Activated CD8-positive, alpha-beta T cell treated with anti-CD3 and anti-CD28 coated beads for 36 hours (primary cell): ENCODE results near the gene MRPS18C. TPM values are rescaled to one million over a fixed set of nuclear protein-coding genes. Genes with fewer than 3 reads are reported as not detected.

Experiments
- ATAC-seq: fragments of 200-7000 bp; cut with Tn5 transposase; one replicate; pipeline ENCODE4 v1.10.0; 2021; ENCODE audit warnings: mild to moderate bottlenecking, moderate library complexity
- CTCF ChIA-PET: fragments of 350-600 bp; sonication (Branson Sonifier 250); formaldehyde crosslinking; loops from one replicate; lab custom pipeline; 2021; ENCODE audit warnings: antibody characterized with exemption; lab: Charles Lee
- POLR2A ChIA-PET: fragments of 350-600 bp; sonication (Branson Sonifier 250); formaldehyde crosslinking; loops from one replicate; lab custom pipeline; 2021; ENCODE audit warnings: antibody characterized with exemption; lab: Charles Lee
- DNase-seq: peaks from one replicate; pipeline ENCODE4 v3.0.0-alpha.2; 2020
- H3K27ac Mint-ChIP-seq: one replicate; pipeline ENCODE4 v1.8.0; 2021; ENCODE audit warnings: mild to moderate bottlenecking, mixed read lengths
- H3K27me3 Mint-ChIP-seq: one replicate; pipeline ENCODE4 v1.8.0; 2021; ENCODE audit warnings: mixed read lengths
- H3K36me3 Mint-ChIP-seq: one replicate; pipeline ENCODE4 v1.8.0; 2021; ENCODE audit warnings: low read depth, mixed read lengths
- H3K4me1 Mint-ChIP-seq: one replicate; pipeline ENCODE4 v1.8.0; 2021; ENCODE audit warnings: low read depth, mixed read lengths
- H3K4me3 Mint-ChIP-seq: one replicate; pipeline ENCODE4 v1.8.0; 2021; ENCODE audit warnings: mild to moderate bottlenecking, moderate library complexity, mixed read lengths
- H3K9me3 Mint-ChIP-seq: one replicate; pipeline ENCODE4 v1.8.0; 2021; ENCODE audit warnings: mixed read lengths
- CTCF ChIP-seq: fragments of 200-600 bp; IDR thresholded peaks from one replicate; pipeline ENCODE4 v1.8.0; 2022; ENCODE audit warnings: antibody characterized with exemption, mild to moderate bottlenecking
- intact Hi-C: fragments of 100-400 bp; cut with micrococcal nuclease; formaldehyde crosslinking; loops from one replicate; pipeline ENCODE4 v1.10.0; 2022
- total RNA-seq, 2 experiments: library from RNA; stranded (reverse); gene quantifications; one replicate each; pipeline ENCODE4 v1.2.3, GENCODE V29; 2021

MRPS18C gene
- 10 to 100 TPM; 62.7 to 64.0 TPM for total RNA-seq

DNA sequence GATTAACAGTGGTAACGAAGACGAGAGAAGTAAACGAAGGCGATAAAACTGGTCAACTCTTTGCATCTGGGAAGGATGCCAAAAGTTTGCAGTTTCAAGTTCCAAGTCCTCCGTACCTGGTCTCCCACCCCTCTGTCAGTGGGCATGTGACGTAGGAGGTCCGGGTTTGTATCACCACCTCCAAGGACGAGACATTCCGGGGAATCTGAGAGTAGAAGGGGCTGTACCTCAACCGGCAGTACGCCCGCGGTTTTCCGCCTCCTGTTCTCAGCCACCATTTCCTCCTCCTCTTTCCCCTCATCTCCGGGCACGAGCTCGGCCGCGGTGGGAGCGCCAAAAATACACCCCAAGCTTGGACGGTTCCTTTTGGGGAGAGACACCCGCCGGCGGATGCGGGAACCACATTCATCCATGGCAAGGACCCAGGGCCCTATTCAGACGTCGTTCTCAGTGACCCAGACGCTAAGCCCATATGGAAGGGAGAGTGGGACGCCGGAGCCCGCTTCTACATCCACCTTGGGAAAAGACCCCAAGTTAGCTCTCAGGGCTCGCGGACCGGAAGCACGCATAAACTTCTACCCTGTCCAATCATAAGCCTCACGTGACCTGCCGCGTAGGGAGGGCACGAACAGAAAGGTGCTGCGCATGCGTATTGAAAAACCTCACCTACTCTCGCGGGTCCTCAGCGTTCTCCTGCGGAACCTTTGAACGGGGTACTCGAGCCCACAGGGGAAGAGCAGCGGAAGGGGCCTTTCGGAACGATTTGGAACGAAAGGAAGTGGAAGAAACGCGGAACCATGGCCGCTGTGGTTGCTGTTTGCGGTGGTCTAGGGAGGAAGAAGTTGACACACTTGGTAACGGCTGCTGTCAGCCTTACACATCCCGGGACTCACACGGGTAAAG lies at the start of gene MRPS18C, which contains the start of gene HELQ:
Gene MRPS18C, plus strand, starts transcription at position 778 of the 903 bp plus-strand sequence. Its CDS starts 20 bp downstream, at position 798.
Gene HELQ, minus strand, starts transcription at position 543 of the 903 bp plus-strand sequence. Its CDS starts 130 bp downstream, at position 413.
- no peaks in the 10 kb centered on the region for H3K27me3 Mint-ChIP-seq
- peaks cover 58% of the 10 kb centered on the region for H3K36me3 Mint-ChIP-seq
- TF ChIP-seq CTCF: no peak
- peak within 1 kb of the TSS; percentile 100 for H3K27ac Mint-ChIP-seq
- no peaks in the 10 kb centered on the region for H3K9me3 Mint-ChIP-seq
- ChIA-PET CTCF (interaction anchor here (1.0 to 2.5 kb wide), 4 partner anchors 11 to 172 kb away, joined by 3 to 9 read pairs (median 6); partner anchors contain the start of gene COQ2), POLR2A (interaction anchor here (0.6 to 1.5 kb wide), 9 partner anchors 9 to 473 kb away, joined by 3 to 4 read pairs (median 3); partner anchors contain the start of genes ABRAXAS1 and COPS4)
- H3K4me1 Mint-ChIP-seq: peaks cover 47% of the 10 kb centered on the region
- DNase-seq (peak; percentile 99), ATAC-seq (peak; percentile 93)
- peak within 1 kb of the TSS; percentile 100 for H3K4me3 Mint-ChIP-seq
- intact Hi-C loops: loop anchor here (5.0 to 10.0 kb wide), 3 partner anchors 98 to 421 kb away; partner anchors contain the start of genes COPS4 and COQ2

DNA sequence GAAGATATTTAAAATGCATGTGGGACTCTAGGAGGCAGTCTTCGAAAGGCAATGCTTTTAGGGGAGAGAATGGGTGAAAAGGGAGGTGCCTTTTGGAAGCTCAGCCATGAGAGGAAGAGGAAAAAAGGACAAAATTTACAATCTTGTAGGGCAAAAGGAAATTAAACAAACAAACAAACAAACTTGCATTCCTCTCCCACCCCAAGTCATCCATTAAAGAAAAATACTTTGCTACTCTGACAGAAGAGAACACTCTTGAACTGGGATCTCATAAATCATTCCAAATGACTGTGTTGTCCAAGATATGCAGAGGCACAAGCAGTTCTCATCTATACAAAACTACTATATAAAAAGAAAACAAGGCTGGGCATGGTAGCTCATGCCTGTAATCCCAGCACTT lies 47.0 kb upstream of the MRPS18C start:
- intact Hi-C loops: no loop called here
- no peaks in the 10 kb centered on the region for H3K9me3 Mint-ChIP-seq
- H3K36me3 Mint-ChIP-seq: peaks cover 9% of the 10 kb centered on the region
- ATAC-seq: no peak
- no peak overlapping the region for H3K4me3 Mint-ChIP-seq
- CTCF ChIA-PET: no interaction called here
- DNase-seq: no peak
- H3K27me3 Mint-ChIP-seq: no peaks in the 10 kb centered on the region
- no peaks in the 10 kb centered on the region for H3K4me1 Mint-ChIP-seq
- TF ChIP-seq CTCF: no peak
- POLR2A ChIA-PET: no interaction called here
- peak overlapping the region; percentile 49 for H3K27ac Mint-ChIP-seq

- no peaks in the 10 kb centered on the region for H3K9me3 Mint-ChIP-seq
- no peak for ATAC-seq
- H3K27ac Mint-ChIP-seq: no peak overlapping the region
- H3K4me3 Mint-ChIP-seq: no peak overlapping the region
- ChIA-PET CTCF (no interaction called here), POLR2A (interaction anchor here (0.7 kb wide), 1 partner anchor 118 kb away, joined by 3 read pairs; no protein-coding TSS in a partner anchor)
- no peaks in the 10 kb centered on the region for H3K27me3 Mint-ChIP-seq
- intact Hi-C loops: no loop called here
- DNase-seq: no peak
- H3K36me3 Mint-ChIP-seq: peaks cover 7% of the 10 kb centered on the region
- H3K4me1 Mint-ChIP-seq: no peaks in the 10 kb centered on the region
- TF ChIP-seq CTCF: no peak
Observed at GRCh38 chr4:83413676-83414075, 42.2 kb upstream of the MRPS18C start.

- Mint-ChIP-seq H3K9me3 (no peaks in the 10 kb centered on the region), H3K4me3 (no peak overlapping the region), H3K36me3 (peaks cover 12% of the 10 kb centered on the region), H3K27ac (no peak overlapping the region), H3K4me1 (no peaks in the 10 kb centered on the region), H3K27me3 (no peaks in the 10 kb centered on the region)
- TF ChIP-seq CTCF: no peak
- ATAC-seq (no peak), DNase-seq (no peak)
- ChIA-PET POLR2A (no interaction called here), CTCF (interaction anchor here (1.4 kb wide), 1 partner anchor 11 kb away, joined by 3 read pairs; no protein-coding TSS in a partner anchor)
- intact Hi-C loops: no loop called here
Observed at GRCh38 chr4:83417566-83417965, 38.3 kb upstream of the MRPS18C start.

DNA sequence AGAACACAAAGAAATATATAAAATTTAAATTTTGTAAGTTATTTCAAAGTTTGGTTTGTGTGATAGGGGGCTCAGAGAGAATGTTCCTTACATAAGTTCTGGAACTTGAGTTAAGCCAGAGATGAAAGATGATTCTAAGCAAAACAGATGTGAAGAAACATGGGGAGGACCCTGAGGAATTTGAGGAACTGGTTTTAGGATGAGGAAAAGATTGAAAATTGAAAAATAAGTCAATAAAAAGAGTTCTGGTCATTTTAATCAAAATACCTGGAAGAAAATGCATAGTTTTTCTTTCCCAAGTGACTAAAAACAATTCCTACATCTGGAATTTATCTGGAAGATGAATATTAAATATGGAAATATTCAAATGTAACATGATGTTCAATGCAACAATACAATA lies 37.6 kb upstream of the MRPS18C start:
- Mint-ChIP-seq H3K9me3 (no peaks in the 10 kb centered on the region), H3K4me1 (no peaks in the 10 kb centered on the region), H3K27me3 (no peaks in the 10 kb centered on the region), H3K36me3 (peaks cover 10% of the 10 kb centered on the region), H3K4me3 (no peak overlapping the region), H3K27ac (no peak overlapping the region)
- DNase-seq (no peak), ATAC-seq (no peak)
- ChIA-PET CTCF (no interaction called here), POLR2A (no interaction called here)
- intact Hi-C loops: no loop called here
- no peak for TF ChIP-seq CTCF
